Neural crest cell (in vitro differentiated cells): ENCODE results near the gene TYW1B. TPM values are rescaled to one million over a fixed set of nuclear protein-coding genes. Genes with fewer than 3 reads are reported as not detected.
"Not testable (repeated sequence)": the region's sequence is repeated elsewhere in the genome, so short reads cannot be mapped to it uniquely, and the experiment has no call there.

ENCODE experiments used
- DNase-seq: peaks from one replicate; pipeline ENCODE4 v3.0.0; 2021; ENCODE audit warnings: low read depth, mixed read lengths, low spot score
- H3K27ac Mint-ChIP-seq: one replicate; pipeline ENCODE4 v1.8.0; 2021; ENCODE audit warnings: mild to moderate bottlenecking, mixed read lengths; ENCODE audit not compliant: unreplicated experiment
- H3K27me3 Mint-ChIP-seq: 2 replicates; pipeline ENCODE4 v1.8.0; 2021; ENCODE audit warnings: low read depth, mild to moderate bottlenecking, mixed read lengths
- H3K36me3 Mint-ChIP-seq: 2 replicates; pipeline ENCODE4 v1.8.0; 2021; ENCODE audit warnings: low read depth, mild to moderate bottlenecking, mixed read lengths
- H3K4me1 Mint-ChIP-seq: 2 replicates; pipeline ENCODE4 v1.8.0; 2021; ENCODE audit warnings: mixed read lengths
- H3K4me3 Mint-ChIP-seq: one replicate; pipeline ENCODE4 v1.8.0; 2021; ENCODE audit warnings: mild to moderate bottlenecking, mixed read lengths
- H3K9me3 Mint-ChIP-seq: 2 replicates; pipeline ENCODE4 v1.8.0; 2021; ENCODE audit warnings: mixed read lengths
- CTCF ChIP-seq: fragments of 200-600 bp; sonication (generic); conservative IDR thresholded peaks from 2 replicates; pipeline ENCODE4 v1.5.0; 2021; ENCODE audit warnings: antibody characterized with exemption, mild to moderate bottlenecking
- total RNA-seq: library from RNA; stranded (reverse); gene quantifications from 2 replicates; pipeline ENCODE4 v1.2.1, GENCODE V29; 2021

The TYW1B gene
- total RNA-seq, 1 donor from 2014 or later, result 2.7 TPM

DNA sequence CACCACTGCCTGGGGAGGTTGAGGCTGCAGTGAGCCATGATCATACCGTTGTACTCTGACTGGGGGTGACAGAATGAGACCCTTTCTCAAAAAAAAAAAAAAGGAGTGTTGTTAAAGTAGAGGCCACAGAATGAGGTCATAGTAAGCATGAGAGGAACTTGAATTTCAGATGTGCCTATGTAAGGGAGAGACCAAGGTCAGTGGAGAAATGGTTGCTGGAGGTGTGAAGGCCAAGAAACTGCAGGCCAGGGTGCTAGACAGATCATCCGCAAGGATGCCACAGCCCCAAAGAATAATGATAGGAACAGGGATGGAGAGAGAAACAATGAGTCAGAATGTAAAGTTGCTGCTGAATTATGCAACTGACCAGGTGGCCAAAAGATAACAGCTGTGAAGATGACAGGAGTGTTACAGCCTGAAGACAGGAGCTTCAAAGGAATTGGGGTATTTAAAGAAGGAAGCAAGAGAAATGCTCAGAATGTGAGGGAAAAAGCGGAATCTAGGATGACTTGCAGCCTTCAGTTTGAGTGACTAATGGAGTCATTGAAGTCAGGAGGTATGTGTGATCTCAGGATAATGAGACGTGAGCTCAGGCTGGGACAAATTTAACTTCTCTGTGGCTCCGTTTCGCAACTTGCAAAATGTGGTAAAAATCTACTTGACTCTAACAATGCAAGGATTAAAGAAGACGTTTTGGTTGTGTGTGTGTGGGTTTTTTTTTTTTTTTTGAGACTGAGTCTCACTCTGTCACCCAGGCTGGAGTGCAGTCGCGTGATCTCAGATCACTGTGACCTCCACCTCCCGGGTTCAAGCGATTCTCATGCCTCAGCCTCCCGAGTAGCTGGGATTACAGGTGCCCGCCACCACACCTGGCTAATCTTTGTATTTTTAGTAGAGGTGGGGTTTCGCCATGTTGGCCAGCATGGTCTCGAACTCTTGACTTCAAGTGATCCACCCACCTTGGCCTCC lies 22.2 kb downstream of the TYW1B start:
- peaks cover 14% of the 10 kb centered on the region for H3K36me3 Mint-ChIP-seq
- no peaks in the 10 kb centered on the region for H3K9me3 Mint-ChIP-seq

DNA sequence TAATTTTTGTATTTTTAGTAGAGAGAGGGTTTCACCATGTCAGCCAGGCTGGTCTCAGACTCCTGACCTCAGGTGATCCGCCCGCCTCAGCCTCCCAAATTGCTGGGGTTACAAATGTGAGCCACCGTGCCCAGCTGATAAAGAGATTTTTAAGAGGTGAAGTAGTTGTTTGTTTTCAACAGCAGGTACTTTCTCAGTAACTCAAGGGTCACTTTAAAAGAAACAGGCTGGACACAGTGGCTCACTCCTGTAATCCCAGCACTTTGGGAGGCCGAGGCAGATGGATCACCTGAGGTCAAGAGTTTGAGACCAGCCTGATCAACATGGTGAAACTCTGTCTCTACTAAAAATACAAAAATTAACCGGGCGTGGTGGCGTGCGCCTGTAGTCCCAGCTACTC lies 24.2 kb downstream of the TYW1B start:
- not testable (repeated sequence) for H3K9me3 Mint-ChIP-seq, H3K27me3 Mint-ChIP-seq
- H3K36me3 Mint-ChIP-seq, result peaks cover 14% of the 10 kb centered on the region

More for the DNA sequence above, 22.2 kb downstream of the TYW1B start:
- Mint-ChIP-seq H3K27ac (no peak overlapping the region), H3K4me3 (no peak overlapping the region), H3K27me3 (no peaks in the 10 kb centered on the region), H3K4me1 (no peaks in the 10 kb centered on the region)
- no peak for TF ChIP-seq CTCF
- DNase-seq, result no peak

DNA sequence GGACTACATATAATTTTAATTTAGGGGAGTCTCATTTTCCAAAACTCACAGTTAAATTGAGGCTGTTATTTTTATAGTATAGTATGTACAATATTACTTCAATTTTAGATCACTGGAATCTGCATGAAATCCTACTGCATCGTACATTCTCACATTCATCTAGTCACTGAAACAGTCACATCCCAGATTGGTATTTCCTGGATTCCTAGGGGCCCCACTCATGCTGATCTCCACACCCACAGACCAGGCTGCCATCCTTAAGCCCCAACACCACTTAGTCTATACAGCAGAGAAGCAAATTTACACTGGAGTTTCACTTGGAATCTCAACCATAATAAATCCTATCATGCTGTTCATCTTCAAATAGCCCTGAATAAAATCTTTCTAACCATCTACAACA lies 26.4 kb downstream of the TYW1B start:
- H3K27me3 Mint-ChIP-seq, H3K9me3 Mint-ChIP-seq, H3K27ac Mint-ChIP-seq, H3K4me3 Mint-ChIP-seq, H3K4me1 Mint-ChIP-seq, DNase-seq: not testable (repeated sequence)
- peaks cover 25% of the 10 kb centered on the region for H3K36me3 Mint-ChIP-seq

More for the DNA sequence above, 24.2 kb downstream of the TYW1B start:
- H3K27ac Mint-ChIP-seq, H3K4me1 Mint-ChIP-seq, DNase-seq, H3K4me3 Mint-ChIP-seq: not testable (repeated sequence)

DNA sequence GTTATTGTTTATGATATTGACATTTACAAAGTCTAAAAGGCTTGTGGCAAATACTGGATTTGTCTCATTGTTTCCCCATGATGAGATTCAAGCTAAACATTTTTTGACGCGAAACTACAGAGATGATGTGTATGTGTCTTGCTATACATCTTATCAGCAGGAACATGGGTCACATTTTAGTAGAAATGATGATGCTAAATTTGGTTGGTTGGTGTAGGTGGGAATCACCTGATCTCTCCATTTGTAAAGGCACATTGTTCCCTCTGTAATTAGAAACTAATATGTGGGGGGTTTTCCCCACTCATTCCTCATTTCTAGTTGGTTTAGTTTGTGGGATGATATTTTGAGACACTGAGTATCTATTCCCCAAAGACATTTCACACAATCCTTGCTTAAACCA lies 32.6 kb downstream of the TYW1B start:
- not testable (repeated sequence) for H3K4me1 Mint-ChIP-seq, H3K4me3 Mint-ChIP-seq, H3K9me3 Mint-ChIP-seq, H3K27ac Mint-ChIP-seq, DNase-seq, H3K27me3 Mint-ChIP-seq
- H3K36me3 Mint-ChIP-seq, result peaks cover 18% of the 10 kb centered on the region

- peaks cover 18% of the 10 kb centered on the region for H3K36me3 Mint-ChIP-seq
- no peak for DNase-seq
- H3K4me3 Mint-ChIP-seq, result no peak overlapping the region
- no peak for TF ChIP-seq CTCF
- H3K27ac Mint-ChIP-seq, result no peak overlapping the region
- no peaks in the 10 kb centered on the region for H3K27me3 Mint-ChIP-seq
- peaks cover 3% of the 10 kb centered on the region for H3K9me3 Mint-ChIP-seq
- no peaks in the 10 kb centered on the region for H3K4me1 Mint-ChIP-seq
Observed at GRCh38 chr7:72793791-72794190, 34.2 kb downstream of the TYW1B start.

DNA sequence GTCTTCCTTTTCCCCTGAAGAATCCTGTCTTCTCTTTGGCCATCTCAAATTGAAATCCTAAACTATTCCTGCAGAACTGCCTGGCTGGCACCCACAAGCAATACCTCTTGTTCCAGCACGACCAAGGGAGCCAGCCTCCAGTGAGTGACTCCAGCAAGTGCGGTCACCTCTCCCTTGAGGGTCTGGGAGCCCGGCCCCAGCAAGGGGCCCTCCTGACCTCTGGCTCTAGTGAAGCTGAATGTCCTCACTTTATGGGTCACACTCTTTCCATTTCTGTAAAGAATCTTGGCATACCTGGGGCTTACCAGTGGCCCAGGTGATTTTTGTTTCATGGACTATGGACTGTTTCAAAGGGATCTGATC lies 37.3 kb downstream of the TYW1B start:
- not testable (repeated sequence) for H3K4me1 Mint-ChIP-seq, H3K27me3 Mint-ChIP-seq, H3K4me3 Mint-ChIP-seq, H3K9me3 Mint-ChIP-seq, DNase-seq, H3K36me3 Mint-ChIP-seq
- peak overlapping the region; percentile 27 for H3K27ac Mint-ChIP-seq

GRCh38 chr7:72790048-72790697 lies 37.8 kb downstream of the TYW1B start:
- not testable (repeated sequence) for H3K9me3 Mint-ChIP-seq, H3K4me1 Mint-ChIP-seq, DNase-seq, H3K36me3 Mint-ChIP-seq, H3K4me3 Mint-ChIP-seq, H3K27me3 Mint-ChIP-seq
- peak overlapping the region; percentile 27 for H3K27ac Mint-ChIP-seq
